ENCODE measurements around the gene STK32B.

GRCh38 chr4:5368426-5368825 is 317.1 kb downstream of the STK32B start:
- TF ChIP-seq FOXA1 (IDR thresholded peaks at IDR 0.05) (no peak), SP1 (IDR thresholded peaks at IDR 0.05) (no peak), TAF1 (conservative IDR thresholded peaks at IDR 0.05) (no peak), HNF4A (conservative IDR thresholded peaks at IDR 0.05) (no peak), YY1 (IDR thresholded peaks at IDR 0.05) (no peak), RAD21 (IDR thresholded peaks at IDR 0.05) (no peak), REST (IDR thresholded peaks at IDR 0.05) (no peak)
- TF ChIP-seq, protein P1, sequence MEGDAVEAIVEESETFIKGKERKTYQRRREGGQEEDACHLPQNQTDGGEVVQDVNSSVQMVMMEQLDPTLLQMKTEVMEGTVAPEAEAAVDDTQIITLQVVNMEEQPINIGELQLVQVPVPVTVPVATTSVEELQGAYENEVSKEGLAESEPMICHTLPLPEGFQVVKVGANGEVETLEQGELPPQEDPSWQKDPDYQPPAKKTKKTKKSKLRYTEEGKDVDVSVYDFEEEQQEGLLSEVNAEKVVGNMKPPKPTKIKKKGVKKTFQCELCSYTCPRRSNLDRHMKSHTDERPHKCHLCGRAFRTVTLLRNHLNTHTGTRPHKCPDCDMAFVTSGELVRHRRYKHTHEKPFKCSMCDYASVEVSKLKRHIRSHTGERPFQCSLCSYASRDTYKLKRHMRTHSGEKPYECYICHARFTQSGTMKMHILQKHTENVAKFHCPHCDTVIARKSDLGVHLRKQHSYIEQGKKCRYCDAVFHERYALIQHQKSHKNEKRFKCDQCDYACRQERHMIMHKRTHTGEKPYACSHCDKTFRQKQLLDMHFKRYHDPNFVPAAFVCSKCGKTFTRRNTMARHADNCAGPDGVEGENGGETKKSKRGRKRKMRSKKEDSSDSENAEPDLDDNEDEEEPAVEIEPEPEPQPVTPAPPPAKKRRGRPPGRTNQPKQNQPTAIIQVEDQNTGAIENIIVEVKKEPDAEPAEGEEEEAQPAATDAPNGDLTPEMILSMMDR (IDR thresholded peaks at IDR 0.05; ENCODE audit: low read depth, low read length, missing input control): no peak

Data from liver (tissue), 3 donors.